Measurements from ENCODE around the gene MFSD11. TPM values are rescaled to one million over a fixed set of nuclear protein-coding genes. Genes with fewer than 3 reads are reported as not detected.

MFSD11 gene
- total and polyA plus RNA-seq, 2 of the 8 experiments (the other 6 are each of a cell fraction or from before 2014, with no cell fraction given): 17.7 to 19.8 TPM

DNA sequence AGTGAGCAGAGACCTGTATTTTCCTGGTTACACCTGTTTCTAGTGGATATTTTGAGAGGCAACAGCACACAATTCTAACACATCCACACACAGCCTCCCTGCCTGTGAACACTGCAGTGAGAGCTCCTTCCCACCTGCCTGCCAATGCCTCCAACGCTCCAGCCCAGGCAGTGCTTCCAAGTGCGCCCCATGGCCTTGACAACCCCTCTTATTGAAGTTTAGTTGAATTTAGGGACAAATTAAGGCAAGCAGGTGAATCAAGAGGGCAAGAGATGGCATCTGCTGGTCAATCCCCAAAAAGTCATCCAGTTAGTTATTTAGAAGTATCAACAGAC is 22.5 kb upstream of the MFSD11 start:
- no peak overlapping the region for H2BK12ac ChIP-seq (ENCODE audit: low read depth, low read length)
- CTCF ChIA-PET (ENCODE audit: partially characterized antibody): interaction anchor here (0.9 to 10.2 kb wide), 9 partner anchors 9 to 203 kb away, joined by 3 to 155 read pairs (median 4); no protein-coding TSS in a partner anchor
- peaks cover 5 to 40% (median 24%) of the 10 kb centered on the region in 4 experiments; a peak in 7 of 8 replicates for H3K36me3 ChIP-seq (ENCODE audit: control insufficient read depth in 2 of 4, insufficient read depth in 4 of 4, low read length in 3 of 4)
- TF ChIP-seq CBX5 (IDR thresholded peaks at IDR 0.05; ENCODE audit: low read depth, low read length): no peak
- TF ChIP-seq TAF1 (IDR thresholded peaks at IDR 0.05; ENCODE audit: low read depth, low read length): no peak
- no peak for TF ChIP-seq CEBPB (IDR thresholded peaks at IDR 0.05; ENCODE audit: low read depth, low read length)
- no peak for TF ChIP-seq CBX8 (IDR thresholded peaks at IDR 0.05; ENCODE audit: borderline replicate concordance, low read depth, low read length)
- no peak for TF ChIP-seq TBP (IDR thresholded peaks at IDR 0.05; ENCODE audit: low read depth, low read length)
- no peak for TF ChIP-seq SP1 (IDR thresholded peaks at IDR 0.05; ENCODE audit: low read depth, low read length)
- no peak for TF ChIP-seq RAD21 (IDR thresholded peaks at IDR 0.05 in 1 of 2, conservative IDR thresholded peaks at IDR 0.05 in 1 of 2; ENCODE audit: low read depth in 2 of 2, low read length in 2 of 2)
- no peak for TF ChIP-seq EGR1 (IDR thresholded peaks at IDR 0.05; ENCODE audit: borderline replicate concordance, low read depth, low read length)
- TF ChIP-seq ASH2L (IDR thresholded peaks at IDR 0.05; ENCODE audit: low read length): no peak
- no peak for TF ChIP-seq RFX5 (IDR thresholded peaks at IDR 0.05; ENCODE audit: borderline replicate concordance, low read depth, low read length)
- TF ChIP-seq BCL11A (IDR thresholded peaks at IDR 0.05; ENCODE audit: low read depth in 2 of 2, low read length in 2 of 2): no peak
- TF ChIP-seq CTBP2 (IDR thresholded peaks at IDR 0.05; ENCODE audit: borderline replicate concordance, insufficient read depth, insufficient read length, low read length): no peak
- no peak for TF ChIP-seq TEAD4 (IDR thresholded peaks at IDR 0.05; ENCODE audit: low read depth, low read length)
- no peak for TF ChIP-seq GTF2F1 (IDR thresholded peaks at IDR 0.05; ENCODE audit: borderline replicate concordance, low read depth, low read length)

More for the DNA sequence above, 22.5 kb upstream of the MFSD11 start:
- H4K5ac ChIP-seq (ENCODE audit: insufficient read length, low read depth, low read length): no peak overlapping the region
- H2BK120ac ChIP-seq (replicated peaks; ENCODE audit: low read depth, low read length): no peak overlapping the region
- no peak overlapping the region for H2BK5ac ChIP-seq (ENCODE audit: low read depth, low read length)
- no peak overlapping the region for H3K4ac ChIP-seq (replicated peaks; ENCODE audit: insufficient read length, low read depth, low read length)
- no peak overlapping the region for H2BK20ac ChIP-seq (ENCODE audit: low read length)
- H3K79me2 ChIP-seq (ENCODE audit: control insufficient read depth in 1 of 2, insufficient read depth in 2 of 2, low read length in 2 of 2): no peaks in the 10 kb centered on the region
- no peak overlapping the region for H3K23ac ChIP-seq (ENCODE audit: insufficient read length)
- H3K4me3 ChIP-seq (ENCODE audit: extremely low read depth in 1 of 4, insufficient read depth in 2 of 4, low read depth in 3 of 4, low read length in 4 of 4): no peak overlapping the region
- no peak overlapping the region for H2AK5ac ChIP-seq (ENCODE audit: low read depth, low read length)
- no peaks in the 10 kb centered on the region for H3K79me1 ChIP-seq (ENCODE audit: low read depth, low read length)
- 94% methylated on average over 2 of the region's 2 CpGs; no CpG with 5 or more reads in 1 of the 2 experiments for WGBS, 2 experiments (ENCODE audit: extremely low coverage in 1 of 2, insufficient coverage in 1 of 2, insufficient read length in 1 of 2, insufficient replicate concordance in 2 of 2, low coverage in 1 of 2, low lambda C conversion rate in 2 of 2, missing lambda C conversion rate in 1 of 2)
- H4K8ac ChIP-seq (ENCODE audit: extremely low read depth, insufficient read depth, low read length): no peak overlapping the region
- DNase-seq (ENCODE audit: low read depth in 1 of 2, low spot score in 2 of 2) (no peak), FAIRE-seq (no peak)
- no peaks in the 10 kb centered on the region for H3K9me3 ChIP-seq (ENCODE audit: insufficient read depth in 2 of 2, low read depth in 1 of 2, low read length in 1 of 2)
- peaks cover 2 to 7% (median 5%) of the 10 kb centered on the region in 4 experiments; a peak in 4 of 7 replicates for H3K4me1 ChIP-seq (replicated peaks in 1 of 4; ENCODE audit: control insufficient read depth in 3 of 4, insufficient read depth in 4 of 4, low read length in 3 of 4)
- POLR2A ChIA-PET (ENCODE audit: partially characterized antibody): no interaction called here
- no peak overlapping the region for H3K56ac ChIP-seq (replicated peaks; ENCODE audit: insufficient read length, low read depth, low read length)
- H3K4me2 ChIP-seq (ENCODE audit: insufficient read depth in 1 of 2, low read depth in 2 of 2, low read length in 2 of 2): no peak overlapping the region
- no peaks in the 10 kb centered on the region for H3K27me3 ChIP-seq (replicated peaks in 1 of 4; ENCODE audit: control insufficient read depth in 3 of 4, extremely low read depth in 1 of 4, insufficient read depth in 3 of 4, low read length in 3 of 4)
- peaks cover 0 to 4% of the 10 kb centered on the region in 2 experiments for H4K20me1 ChIP-seq (replicated peaks in 1 of 2; ENCODE audit: control insufficient read depth in 1 of 2, insufficient read depth in 2 of 2, low read length in 2 of 2)
- H3K23me2 ChIP-seq (ENCODE audit: low read depth, low read length): peaks cover 3% of the 10 kb centered on the region; the same call in 1 of the 2 replicates
- H2BK15ac ChIP-seq (ENCODE audit: low read length): no peak overlapping the region
- H4K91ac ChIP-seq (replicated peaks; ENCODE audit: insufficient read length, low read length): no peak overlapping the region
- no peak overlapping the region for H3K14ac ChIP-seq (ENCODE audit: insufficient read length)
- H2AFZ ChIP-seq (ENCODE audit: low read length): no peak overlapping the region
- H3K27ac ChIP-seq (ENCODE audit: low read depth, low read length): no peak overlapping the region
- H3K18ac ChIP-seq (ENCODE audit: extremely low read depth, low read length): no peak overlapping the region
- no peak overlapping the region; a peak in 1 of 7 replicates for H3K9ac ChIP-seq (replicated peaks in 1 of 4; ENCODE audit: extremely low read depth in 1 of 4, low read depth in 3 of 4, low read length in 3 of 4)
